K562 (cell line): ENCODE data around the gene TRIM47. TPM values are rescaled to one million over a fixed set of nuclear protein-coding genes. Genes with fewer than 3 reads are reported as not detected.

Source experiments
- COPS2 ChIP-seq: fragments of 450-650 bp; conservative IDR thresholded peaks from 2 replicates; pipeline ENCODE4 v1.6.1; 2016; ENCODE audit warnings: mild to moderate bottlenecking, moderate library complexity
- KAT2B ChIP-seq: IDR thresholded peaks from one replicate; pipeline ENCODE4 v1.6.1; 2012; ENCODE audit warnings: low read depth, mild to moderate bottlenecking, control low read depth, inconsistent platforms, low read length, moderate library complexity
- NFIX ChIP-seq: fragments of 250-450 bp; sonication (Bioruptor Pico); IDR thresholded peaks from 2 replicates; pipeline ENCODE4 v1.4.0; 2020; ENCODE audit warnings: low read depth, mild to moderate bottlenecking, moderate library complexity
- SMAD2 ChIP-seq: fragments of 150-350 bp; IDR thresholded peaks from 2 replicates; pipeline ENCODE4 v1.6.1; 2014; ENCODE audit warnings: low read depth, mild to moderate bottlenecking, low read length
- SRSF9 ChIP-seq: fragments of 200-400 bp; formaldehyde crosslinking; IDR thresholded peaks from 2 replicates; pipeline ENCODE4 v1.6.1; 2017; ENCODE audit warnings: low read depth, low read length, borderline replicate concordance
- YY1 ChIP-seq, 3 experiments: IDR thresholded peaks; 2 replicates each; pipeline ENCODE4 v1.6.1; 2011; ENCODE audit warnings: low read length in 2 of 3, mild to moderate bottlenecking in 2 of 3, moderate library complexity in 2 of 3, borderline replicate concordance in 1 of 3, control low read depth in 1 of 3, low read depth in 1 of 3; ENCODE audit not compliant: insufficient read depth in 3 of 3, insufficient replicate concordance in 2 of 3, control insufficient read depth in 1 of 3, insufficient read length in 1 of 3; ENCODE audit errors: extremely low read depth in 1 of 3
- ZNF124 ChIP-seq: sonication (generic); formaldehyde crosslinking; IDR thresholded peaks from 2 replicates; pipeline ENCODE4 v1.8.1; 2022; ENCODE audit warnings: missing genetic modification reagents
- ZNF282 ChIP-seq: sonication (generic); formaldehyde crosslinking; IDR thresholded peaks from 2 replicates; pipeline ENCODE4 v1.8.1; 2023; ENCODE audit warnings: missing genetic modification reagents
- polyA plus RNA-seq, 8 experiments: library from polyadenylated mRNA; depleted of rRNA in 4 of 8; stranded (reverse) in 5 of 8; unstranded in 3 of 8; fragments of >200 nt; fragmentation: Nextera tagmentation in 2 of 8; fragmentation: Illumina TruSeq in 1 of 8; extraction: Ambion mirVana in 2 of 8; extraction: Trizol in 1 of 8; gene quantifications; 2 replicates each; pipeline versions ENCODE4 v1.2.1 to v1.2.3, GENCODE V29; 2011 to 2014; ENCODE audit warnings: inconsistent platforms in 1 of 8, missing spikeins in 1 of 8
- total RNA-seq, 7 experiments: library from RNA; depleted of rRNA in 6 of 7; stranded (reverse); fragments of >200 nt in 6 of 7; fragmentation: Illumina TruSeq in 2 of 7; extraction: Trizol in 2 of 7; gene quantifications; 2 replicates each; pipeline versions ENCODE4 v1.2.1 to v1.2.3, GENCODE V29; 2011 to 2021; ENCODE audit warnings: low replicate concordance in 1 of 7
- TF ChIP-seq, protein P1 (sequence below), 3 experiments: fragments of 200-800 bp in 1 of 3; sonication (Bioruptor generic) in 1 of 3; sonication (generic) in 1 of 3; formaldehyde crosslinking in 1 of 3; IDR thresholded peaks; 2 replicates each; pipeline versions ENCODE4 v1.6.1 to v1.8.0; 2016 to 2022; ENCODE audit warnings: mild to moderate bottlenecking in 2 of 3, missing compliant biosample characterization in 2 of 3, missing genetic modification characterization in 2 of 3, missing genetic modification reagents in 1 of 3
- TF ChIP-seq, protein P2 (sequence below), 3 experiments: IDR thresholded peaks in 2 of 3; conservative IDR thresholded peaks in 1 of 3; 2 replicates each; pipeline ENCODE4 v1.5.1; 2011 to 2012; ENCODE audit warnings: low read length in 3 of 3, mild to moderate bottlenecking in 3 of 3, control low read depth in 2 of 3, improper control_type of control experiment in 1 of 3, inconsistent platforms in 1 of 3, low read depth in 1 of 3, mixed read lengths in 1 of 3, moderate library complexity in 1 of 3; ENCODE audit not compliant: insufficient read depth in 2 of 3
- TF ChIP-seq, protein P3 (sequence below): sonication (generic); formaldehyde crosslinking; IDR thresholded peaks from 2 replicates; pipeline ENCODE4 v1.8.1; 2023; ENCODE audit warnings: missing genetic modification reagents, mild to moderate bottlenecking, borderline replicate concordance
- TF ChIP-seq, protein P4 (sequence below): fragments of 450-650 bp; IDR thresholded peaks from 2 replicates; pipeline ENCODE4 v1.6.1; 2016; ENCODE audit warnings: antibody characterized with exemption

The TRIM47 gene
- total and polyA plus RNA-seq, 9 of the 15 experiments (the other 6 are each of a cell fraction or from before 2014, with no cell fraction given): 0.56 to 6.1 (median 3.2) TPM

DNA sequence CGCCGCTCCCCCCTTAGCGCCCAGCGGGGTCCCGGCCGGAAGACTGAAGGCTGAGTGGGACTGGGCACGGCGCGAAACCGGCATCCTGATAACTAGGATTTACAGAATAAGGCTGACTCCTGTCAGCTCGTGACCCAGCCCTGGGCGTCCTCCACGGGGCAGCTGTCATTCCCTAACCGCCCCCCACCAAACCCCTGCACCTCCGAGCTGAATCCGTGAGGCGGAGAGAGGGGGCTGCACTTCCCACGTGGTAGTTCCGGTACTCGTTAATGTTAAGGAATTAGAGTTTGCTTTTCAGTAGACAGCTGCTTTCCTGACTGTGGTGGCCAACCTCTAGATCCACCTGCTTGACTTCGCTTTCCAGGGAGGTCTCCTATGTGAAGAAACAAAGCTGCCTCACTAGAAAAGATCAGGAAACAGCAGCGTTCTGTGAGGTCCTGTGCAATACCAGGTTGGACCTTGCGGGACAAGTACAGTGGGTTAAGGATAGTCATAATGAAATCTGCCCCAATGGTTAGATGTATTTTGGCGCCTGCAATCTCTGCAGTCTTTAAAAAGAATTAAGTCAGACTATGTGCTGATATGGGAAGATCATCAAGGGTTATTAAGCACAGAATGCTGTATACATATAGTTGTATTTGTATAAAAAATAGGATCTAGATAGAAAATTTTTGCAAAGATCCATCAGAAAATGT, 22.2 kb downstream of the TRIM47 start (continued):
- TF ChIP-seq, protein P1, sequence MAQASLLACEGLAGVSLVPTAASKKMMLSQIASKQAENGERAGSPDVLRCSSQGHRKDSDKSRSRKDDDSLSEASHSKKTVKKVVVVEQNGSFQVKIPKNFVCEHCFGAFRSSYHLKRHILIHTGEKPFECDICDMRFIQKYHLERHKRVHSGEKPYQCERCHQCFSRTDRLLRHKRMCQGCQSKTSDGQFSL (CRISPR knock-in tag; IDR thresholded peaks at IDR 0.05): peak; percentile 90; the same call in 1 of the 2 replicates
- TF ChIP-seq, protein P1 (tag; IDR thresholded peaks at IDR 0.05): 0 out of 4 replicates have a peak, but pooled peaks of 1 of the 2 experiments have one; percentile 30
- TF ChIP-seq, protein P2, sequence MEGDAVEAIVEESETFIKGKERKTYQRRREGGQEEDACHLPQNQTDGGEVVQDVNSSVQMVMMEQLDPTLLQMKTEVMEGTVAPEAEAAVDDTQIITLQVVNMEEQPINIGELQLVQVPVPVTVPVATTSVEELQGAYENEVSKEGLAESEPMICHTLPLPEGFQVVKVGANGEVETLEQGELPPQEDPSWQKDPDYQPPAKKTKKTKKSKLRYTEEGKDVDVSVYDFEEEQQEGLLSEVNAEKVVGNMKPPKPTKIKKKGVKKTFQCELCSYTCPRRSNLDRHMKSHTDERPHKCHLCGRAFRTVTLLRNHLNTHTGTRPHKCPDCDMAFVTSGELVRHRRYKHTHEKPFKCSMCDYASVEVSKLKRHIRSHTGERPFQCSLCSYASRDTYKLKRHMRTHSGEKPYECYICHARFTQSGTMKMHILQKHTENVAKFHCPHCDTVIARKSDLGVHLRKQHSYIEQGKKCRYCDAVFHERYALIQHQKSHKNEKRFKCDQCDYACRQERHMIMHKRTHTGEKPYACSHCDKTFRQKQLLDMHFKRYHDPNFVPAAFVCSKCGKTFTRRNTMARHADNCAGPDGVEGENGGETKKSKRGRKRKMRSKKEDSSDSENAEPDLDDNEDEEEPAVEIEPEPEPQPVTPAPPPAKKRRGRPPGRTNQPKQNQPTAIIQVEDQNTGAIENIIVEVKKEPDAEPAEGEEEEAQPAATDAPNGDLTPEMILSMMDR (IDR thresholded peaks at IDR 0.05 in 2 of 3, conservative IDR thresholded peaks at IDR 0.05 in 1 of 3; ENCODE audit: insufficient read depth in 2 of 3, low read depth in 1 of 3, low read length in 3 of 3): peak in 1 of 3 experiments; percentile 76; a peak in 2 of 6 replicates
- TF ChIP-seq NFIX (no peak), ZNF124 (CRISPR knock-in tag) (no peak), ZNF282 (CRISPR knock-in tag) (no peak), KAT2B (no peak), SMAD2 (no peak), SRSF9 (no peak), COPS2 (no peak), YY1 (IDR thresholded peaks at IDR 0.05; ENCODE audit: borderline replicate concordance in 1 of 3, control insufficient read depth in 1 of 3, extremely low read depth in 1 of 3, insufficient read depth in 3 of 3, insufficient read length in 1 of 3, insufficient replicate concordance in 2 of 3, low read depth in 1 of 3, low read length in 2 of 3) (no peak)
- TF ChIP-seq, protein P3, sequence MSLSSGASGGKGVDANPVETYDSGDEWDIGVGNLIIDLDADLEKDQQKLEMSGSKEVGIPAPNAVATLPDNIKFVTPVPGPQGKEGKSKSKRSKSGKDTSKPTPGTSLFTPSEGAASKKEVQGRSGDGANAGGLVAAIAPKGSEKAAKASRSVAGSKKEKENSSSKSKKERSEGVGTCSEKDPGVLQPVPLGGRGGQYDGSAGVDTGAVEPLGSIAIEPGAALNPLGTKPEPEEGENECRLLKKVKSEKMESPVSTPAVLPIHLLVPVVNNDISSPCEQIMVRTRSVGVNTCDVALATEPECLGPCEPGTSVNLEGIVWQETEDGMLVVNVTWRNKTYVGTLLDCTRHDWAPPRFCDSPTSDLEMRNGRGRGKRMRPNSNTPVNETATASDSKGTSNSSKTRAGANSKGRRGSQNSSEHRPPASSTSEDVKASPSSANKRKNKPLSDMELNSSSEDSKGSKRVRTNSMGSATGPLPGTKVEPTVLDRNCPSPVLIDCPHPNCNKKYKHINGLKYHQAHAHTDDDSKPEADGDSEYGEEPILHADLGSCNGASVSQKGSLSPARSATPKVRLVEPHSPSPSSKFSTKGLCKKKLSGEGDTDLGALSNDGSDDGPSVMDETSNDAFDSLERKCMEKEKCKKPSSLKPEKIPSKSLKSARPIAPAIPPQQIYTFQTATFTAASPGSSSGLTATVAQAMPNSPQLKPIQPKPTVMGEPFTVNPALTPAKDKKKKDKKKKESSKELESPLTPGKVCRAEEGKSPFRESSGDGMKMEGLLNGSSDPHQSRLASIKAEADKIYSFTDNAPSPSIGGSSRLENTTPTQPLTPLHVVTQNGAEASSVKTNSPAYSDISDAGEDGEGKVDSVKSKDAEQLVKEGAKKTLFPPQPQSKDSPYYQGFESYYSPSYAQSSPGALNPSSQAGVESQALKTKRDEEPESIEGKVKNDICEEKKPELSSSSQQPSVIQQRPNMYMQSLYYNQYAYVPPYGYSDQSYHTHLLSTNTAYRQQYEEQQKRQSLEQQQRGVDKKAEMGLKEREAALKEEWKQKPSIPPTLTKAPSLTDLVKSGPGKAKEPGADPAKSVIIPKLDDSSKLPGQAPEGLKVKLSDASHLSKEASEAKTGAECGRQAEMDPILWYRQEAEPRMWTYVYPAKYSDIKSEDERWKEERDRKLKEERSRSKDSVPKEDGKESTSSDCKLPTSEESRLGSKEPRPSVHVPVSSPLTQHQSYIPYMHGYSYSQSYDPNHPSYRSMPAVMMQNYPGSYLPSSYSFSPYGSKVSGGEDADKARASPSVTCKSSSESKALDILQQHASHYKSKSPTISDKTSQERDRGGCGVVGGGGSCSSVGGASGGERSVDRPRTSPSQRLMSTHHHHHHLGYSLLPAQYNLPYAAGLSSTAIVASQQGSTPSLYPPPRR (CRISPR knock-in tag): no peak
- TF ChIP-seq, protein P4, sequence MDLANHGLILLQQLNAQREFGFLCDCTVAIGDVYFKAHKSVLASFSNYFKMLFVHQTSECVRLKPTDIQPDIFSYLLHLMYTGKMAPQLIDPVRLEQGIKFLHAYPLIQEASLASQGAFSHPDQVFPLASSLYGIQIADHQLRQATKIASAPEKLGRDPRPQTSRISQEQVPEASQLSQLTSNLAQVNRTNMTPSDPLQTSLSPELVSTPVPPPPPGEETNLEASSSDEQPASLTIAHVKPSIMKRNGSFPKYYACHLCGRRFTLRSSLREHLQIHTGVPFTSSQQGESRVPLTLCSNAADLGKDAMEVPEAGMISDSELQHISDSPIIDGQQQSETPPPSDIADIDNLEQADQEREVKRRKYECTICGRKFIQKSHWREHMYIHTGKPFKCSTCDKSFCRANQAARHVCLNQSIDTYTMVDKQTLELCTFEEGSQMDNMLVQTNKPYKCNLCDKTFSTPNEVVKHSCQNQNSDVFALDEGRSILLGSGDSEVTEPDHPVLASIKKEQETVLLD: no peak
